Measurements from ENCODE around the gene ENAH. TPM values are rescaled to one million over a fixed set of nuclear protein-coding genes. Genes with fewer than 3 reads are reported as not detected.

The ENAH gene
- total RNA-seq, 1 experiment from 2014 or later: 100 TPM

- Histone ChIP-seq H3K4me3 (replicated peaks in 1 of 2; ENCODE audit: low read depth in 1 of 2, low read length in 2 of 2) (peak overlapping the region; percentile 54 to 75), H3K4me2 (ENCODE audit: low read length) (peak overlapping the region; percentile 79), H3K9me2 (ENCODE audit: insufficient read depth) (no peaks in the 10 kb centered on the region), H3K9ac (ENCODE audit: low read length) (peak overlapping the region; percentile 86), H3K79me2 (ENCODE audit: insufficient read depth, low read length) (peaks cover 38% of the 10 kb centered on the region), H3K36me3 (ENCODE audit: control insufficient read depth in 1 of 2, insufficient read depth in 2 of 2, low read length in 2 of 2) (no peaks in the 10 kb centered on the region), H3K9me3 (ENCODE audit: control insufficient read depth in 1 of 2, insufficient read depth in 1 of 2, low read depth in 1 of 2, low read length in 2 of 2) (no peaks in the 10 kb centered on the region), H3K27ac (ENCODE audit: low read depth, low read length) (peak overlapping the region; percentile 84), H4K20me1 (ENCODE audit: insufficient read depth) (no peaks in the 10 kb centered on the region), H3K27me3 (ENCODE audit: insufficient read depth, low read length) (no peaks in the 10 kb centered on the region), H3K4me1 (ENCODE audit: control insufficient read depth in 1 of 2, insufficient read depth in 2 of 2, low read length in 2 of 2) (peaks cover 42 to 58% of the 10 kb centered on the region in 2 experiments), H2AFZ (ENCODE audit: low read depth, low read length, poor library complexity, severe bottlenecking) (no peak overlapping the region)
- ATAC-seq (peak; percentile 52), DNase-seq (ENCODE audit: low read depth, low spot score) (no peak)
- CTCF ChIA-PET: no interaction called here
- intact Hi-C loops (cut with micrococcal nuclease): loop anchor here (10.0 kb wide), 1 partner anchor 99 kb away; no protein-coding TSS in a partner anchor
- TF ChIP-seq CEBPB (IDR thresholded peaks at IDR 0.05; ENCODE audit: low read depth) (no peak), REST (IDR thresholded peaks at IDR 0.05; ENCODE audit: low read depth) (no peak), YY1 (IDR thresholded peaks at IDR 0.05; ENCODE audit: extremely low read depth, insufficient replicate concordance, low read depth, low read length) (no peak), POLR2AphosphoS5 (IDR thresholded peaks at IDR 0.05; ENCODE audit: low read depth, low read length) (peak; percentile 49; the same call in 1 of the 2 replicates), EZH2phosphoT487 (IDR thresholded peaks at IDR 0.05; ENCODE audit: borderline replicate concordance) (no peak), FOSL1 (IDR thresholded peaks at IDR 0.05; ENCODE audit: low read depth) (no peak), JUND (IDR thresholded peaks at IDR 0.05) (no peak), SP1 (IDR thresholded peaks at IDR 0.05; ENCODE audit: low read depth) (no peak), ZFX (IDR thresholded peaks at IDR 0.05) (peak; percentile 55; the same call in 1 of the 2 replicates), ELF1 (IDR thresholded peaks at IDR 0.05; ENCODE audit: borderline replicate concordance, low read depth) (no peak)
- POLR2A ChIA-PET: interaction anchor here (0.7 kb wide), 1 partner anchor 47 kb away, joined by 3 read pairs; no protein-coding TSS in a partner anchor
- RAD21 ChIA-PET (ENCODE audit: low non-redundant PET in 1 of 2, low total read pairs in 2 of 2, uncharacterized antibody in 2 of 2, unreplicated experiment in 2 of 2): no interaction called here
- TSS peak; percentile 84 for BruUV-seq (replicated peaks)
Observed at GRCh38 chr1:225653463-225654276, 747 bp upstream of the ENAH start.
